Cardiac muscle cell (in vitro differentiated cells and primary cell): Measurements from ENCODE around the gene GOLGA8J. TPM values are rescaled to one million over a fixed set of nuclear protein-coding genes. Genes with fewer than 3 reads are reported as not detected.
A peak's percentile ranks its signal among the peaks of the same experiment; 100 is the strongest.
"Not testable (repeated sequence)": the region's sequence is repeated elsewhere in the genome, so short reads cannot be mapped to it uniquely, and the experiment has no call there.

Experiments
- DNase-seq, 2 donors: peaks; one replicate each; pipeline versions ENCODE4 v3.0.0 to v3.0.0-alpha.2; 2010 to 2017; ENCODE audit warnings: low read depth in 1 of 2, low spot score in 1 of 2
- H3K27ac ChIP-seq: fragments of 200-600 bp; sonication (generic); 2 replicates; pipeline ENCODE4 v1.5.1; 2016
- H3K27me3 ChIP-seq: fragments of 200-600 bp; sonication (generic); 2 replicates; pipeline ENCODE4 v1.6.0; 2016; ENCODE audit warnings: control low read depth
- H3K36me3 ChIP-seq: fragments of 200-600 bp; sonication (generic); 2 replicates; pipeline ENCODE4 v1.5.1; 2016; ENCODE audit warnings: control low read depth
- H3K4me1 ChIP-seq: fragments of 200-600 bp; sonication (generic); 2 replicates; pipeline ENCODE4 v1.8.1; 2017; ENCODE audit warnings: low read depth, mild to moderate bottlenecking, mixed run types
- H3K4me3 ChIP-seq: fragments of 200-600 bp; sonication (generic); 2 replicates; pipeline ENCODE4 v1.5.1; 2016; ENCODE audit warnings: mild to moderate bottlenecking
- H3K9me3 ChIP-seq: fragments of 200-600 bp; sonication (generic); 2 replicates; pipeline ENCODE4 v1.5.1; 2017; ENCODE audit warnings: low read depth, mild to moderate bottlenecking, control low read depth
- CTCF ChIP-seq: IDR thresholded peaks from 2 replicates; pipeline ENCODE4 v1.5.1; 2012; ENCODE audit warnings: low read depth, mild to moderate bottlenecking, low read length
- polyA plus RNA-seq: library from polyadenylated mRNA; unstranded; fragments of >200 nt; fragmentation: Nextera tagmentation; extraction: Ambion mirVana; gene quantifications from 2 replicates; pipeline ENCODE4 v1.2.1, GENCODE V29; 2016
- total RNA-seq: library from RNA; depleted of rRNA; stranded (reverse); fragments of >200 nt; gene quantifications from 2 replicates; pipeline ENCODE4 v1.2.3, GENCODE V29; 2016

Gene GOLGA8J
- total and polyA plus RNA-seq, 2 experiments from 2014 or later: not detected

GRCh38 chr15:30130066-30130465, 47.3 kb downstream of the GOLGA8J start:
- TF ChIP-seq CTCF: peak; percentile 7
- DNase-seq: peak in 1 of 2 donors; percentile 11
- not testable (repeated sequence) for H3K9me3 ChIP-seq, H3K27ac ChIP-seq, H3K27me3 ChIP-seq, H3K4me3 ChIP-seq, H3K4me1 ChIP-seq, H3K36me3 ChIP-seq

- not testable (repeated sequence) for H3K27me3 ChIP-seq, H3K4me3 ChIP-seq, H3K4me1 ChIP-seq, H3K36me3 ChIP-seq, H3K27ac ChIP-seq, H3K9me3 ChIP-seq, DNase-seq
Observed at GRCh38 chr15:30134751-30135150, 52.0 kb downstream of the GOLGA8J start, which contains the start of gene GOLGA8T. Gene GOLGA8T (plus strand): TSS chr15:30135051. CDS start chr15:30135149, 98 bp downstream.

Other genes with a start within 250 kb of the GOLGA8J start
- gene GOLGA8T, start 52.1 kb downstream of the GOLGA8J start, total RNA-seq: 0.99 and 2.1 TPM in 2 replicates
- not detected in 2 replicates for gene GOLGA8T, start 52.1 kb downstream of the GOLGA8J start, polyA plus RNA-seq